GM10248 (cell line): ENCODE data around the gene MYLK2.

Experiments used
- CTCF ChIA-PET: fragments of 300-600 bp; sonication (Branson Sonifier 250); formaldehyde crosslinking; extraction: SDS; loops from one replicate; lab custom pipeline; 2021; ENCODE audit warnings: antibody characterized with exemption; lab: Yijun Ruan, JAX
- POLR2A ChIA-PET: fragments of 350-650 bp; sonication (Branson Sonifier 250); formaldehyde crosslinking; extraction: SDS; loops from one replicate; lab custom pipeline; 2020; ENCODE audit warnings: antibody characterized with exemption; lab: Yijun Ruan, JAX
- DNase-seq: peaks from one replicate; pipeline ENCODE4 v3.0.0; 2012; ENCODE audit errors: extremely low spot score
- TF ChIP-seq, protein P1 (sequence below): IDR thresholded peaks from 2 replicates; pipeline ENCODE4 v1.5.1; 2012; ENCODE audit warnings: mild to moderate bottlenecking, low read depth; ENCODE audit errors: extremely low read depth, missing control alignments, control extremely low read depth

Gene MYLK2

DNA sequence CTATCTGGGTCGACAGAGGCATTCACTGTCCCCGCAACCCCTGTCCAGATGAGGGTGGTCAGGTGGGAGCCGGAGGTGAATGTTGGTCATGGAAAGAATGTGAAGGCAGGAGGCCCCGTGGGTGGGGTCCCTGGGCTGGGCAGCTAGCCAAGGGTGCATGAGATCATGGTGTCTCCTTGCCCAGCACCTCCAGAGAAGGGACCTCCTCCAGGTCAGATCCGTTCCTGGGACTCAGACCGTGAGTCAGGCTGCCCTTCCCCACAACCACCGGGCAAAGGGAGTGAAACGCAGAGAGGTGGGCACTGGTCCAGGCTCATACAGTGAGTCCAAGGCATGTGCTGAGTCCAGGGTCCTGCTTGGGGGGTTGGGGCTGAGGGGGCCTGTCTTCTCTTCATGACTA is 22.8 kb downstream of the MYLK2 start:
- CTCF ChIA-PET: interaction anchor here (1.6 to 13.3 kb wide), 3 partner anchors 11 to 21 kb away, joined by 6 to 154 read pairs (median 8); partner anchors contain the start of gene MYLK2

DNA sequence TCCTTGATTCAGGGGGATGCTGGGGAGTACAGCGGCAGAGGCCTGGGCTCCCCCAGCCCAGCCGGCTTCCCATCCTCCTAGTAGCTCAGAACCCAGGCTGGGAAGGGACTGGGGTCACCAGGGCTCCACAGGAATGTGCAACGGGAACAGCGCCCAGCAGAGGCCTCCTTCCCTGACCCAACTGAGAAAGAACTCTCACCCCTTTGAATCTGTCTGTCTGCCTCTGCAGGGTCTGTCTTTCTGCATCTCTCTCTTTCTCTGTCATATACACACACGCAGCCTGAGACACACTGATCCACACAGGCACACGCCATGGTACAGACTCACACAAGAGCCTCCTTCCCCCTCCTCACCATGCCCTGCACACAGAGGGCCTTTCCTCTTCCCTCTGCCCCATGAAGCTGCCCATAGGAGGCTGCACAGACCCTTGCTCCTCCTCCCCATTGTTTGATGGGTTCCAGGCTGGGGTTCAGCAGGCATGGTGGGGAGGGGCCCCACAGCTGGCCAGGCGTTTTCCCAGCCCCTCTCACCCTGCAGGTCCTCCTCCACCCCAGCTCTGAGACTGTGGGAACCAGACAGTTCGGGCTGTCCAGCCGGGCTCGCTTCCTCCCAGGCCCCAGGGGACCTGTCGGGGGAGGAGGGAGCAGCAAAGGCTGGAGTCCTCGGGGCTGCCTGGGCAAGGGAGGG is 23.5 kb downstream of the MYLK2 start:
- ChIA-PET POLR2A (no interaction called here), CTCF (interaction anchor here (0.9 to 13.3 kb wide), 5 partner anchors 9 to 22 kb away, joined by 5 to 154 read pairs (median 8); partner anchors contain the start of gene MYLK2)
- DNase-seq: no peak
- TF ChIP-seq, protein P1, sequence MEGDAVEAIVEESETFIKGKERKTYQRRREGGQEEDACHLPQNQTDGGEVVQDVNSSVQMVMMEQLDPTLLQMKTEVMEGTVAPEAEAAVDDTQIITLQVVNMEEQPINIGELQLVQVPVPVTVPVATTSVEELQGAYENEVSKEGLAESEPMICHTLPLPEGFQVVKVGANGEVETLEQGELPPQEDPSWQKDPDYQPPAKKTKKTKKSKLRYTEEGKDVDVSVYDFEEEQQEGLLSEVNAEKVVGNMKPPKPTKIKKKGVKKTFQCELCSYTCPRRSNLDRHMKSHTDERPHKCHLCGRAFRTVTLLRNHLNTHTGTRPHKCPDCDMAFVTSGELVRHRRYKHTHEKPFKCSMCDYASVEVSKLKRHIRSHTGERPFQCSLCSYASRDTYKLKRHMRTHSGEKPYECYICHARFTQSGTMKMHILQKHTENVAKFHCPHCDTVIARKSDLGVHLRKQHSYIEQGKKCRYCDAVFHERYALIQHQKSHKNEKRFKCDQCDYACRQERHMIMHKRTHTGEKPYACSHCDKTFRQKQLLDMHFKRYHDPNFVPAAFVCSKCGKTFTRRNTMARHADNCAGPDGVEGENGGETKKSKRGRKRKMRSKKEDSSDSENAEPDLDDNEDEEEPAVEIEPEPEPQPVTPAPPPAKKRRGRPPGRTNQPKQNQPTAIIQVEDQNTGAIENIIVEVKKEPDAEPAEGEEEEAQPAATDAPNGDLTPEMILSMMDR: no peak

More for the DNA sequence above, 22.8 kb downstream of the MYLK2 start:
- TF ChIP-seq, protein P1: no peak
- no peak for DNase-seq
- POLR2A ChIA-PET: no interaction called here

DNA sequence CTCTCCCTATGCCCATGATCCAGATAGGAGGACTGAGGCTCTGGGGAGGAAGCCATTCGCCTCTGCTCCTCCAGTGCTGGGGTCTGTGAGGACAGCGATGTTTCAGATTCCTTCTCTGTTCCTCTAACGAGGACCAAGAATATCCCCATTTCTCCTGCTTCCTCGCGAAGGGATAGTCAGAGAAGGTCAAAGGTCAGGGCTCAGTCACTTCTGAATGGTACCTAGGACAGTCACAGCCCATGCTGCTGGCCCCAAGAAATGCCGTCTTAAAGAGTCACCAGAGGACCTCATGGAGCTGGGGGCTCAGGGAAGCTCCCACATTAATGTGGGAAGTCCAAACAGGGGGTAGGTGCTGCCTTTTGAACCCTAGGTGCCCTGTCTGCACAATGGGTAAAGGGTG is 24.1 kb downstream of the MYLK2 start:
- ChIA-PET POLR2A (no interaction called here), CTCF (interaction anchor here (0.9 to 6.2 kb wide), 4 partner anchors 9 to 20 kb away, joined by 5 to 87 read pairs (median 7); no protein-coding TSS in a partner anchor)
- TF ChIP-seq, protein P1: no peak
- no peak for DNase-seq

DNA sequence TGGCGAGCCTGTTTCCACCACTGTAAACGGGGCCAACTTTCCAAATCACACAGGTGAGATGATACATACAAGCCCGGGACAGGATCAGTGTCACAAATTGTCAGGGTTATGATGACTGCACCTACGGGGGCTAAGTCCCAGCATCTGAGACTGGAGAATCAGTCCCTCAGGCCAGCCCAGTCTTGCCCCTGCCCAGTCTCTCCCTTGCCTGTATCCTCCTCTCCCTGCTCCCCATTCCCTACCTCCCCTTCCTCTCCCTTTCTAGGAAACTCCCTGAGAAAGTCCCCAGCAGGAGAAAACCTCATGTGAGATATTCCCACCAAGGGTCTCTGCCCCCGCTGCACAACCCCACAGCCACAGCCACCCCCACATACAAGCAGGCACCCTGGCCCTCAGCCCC is 24.7 kb downstream of the MYLK2 start:
- DNase-seq: no peak
- POLR2A ChIA-PET: no interaction called here
- TF ChIP-seq, protein P1: no peak
- CTCF ChIA-PET: interaction anchor here (2.2 to 6.2 kb wide), 2 partner anchors 12 to 21 kb away, joined by 8 to 87 read pairs; no protein-coding TSS in a partner anchor

DNA sequence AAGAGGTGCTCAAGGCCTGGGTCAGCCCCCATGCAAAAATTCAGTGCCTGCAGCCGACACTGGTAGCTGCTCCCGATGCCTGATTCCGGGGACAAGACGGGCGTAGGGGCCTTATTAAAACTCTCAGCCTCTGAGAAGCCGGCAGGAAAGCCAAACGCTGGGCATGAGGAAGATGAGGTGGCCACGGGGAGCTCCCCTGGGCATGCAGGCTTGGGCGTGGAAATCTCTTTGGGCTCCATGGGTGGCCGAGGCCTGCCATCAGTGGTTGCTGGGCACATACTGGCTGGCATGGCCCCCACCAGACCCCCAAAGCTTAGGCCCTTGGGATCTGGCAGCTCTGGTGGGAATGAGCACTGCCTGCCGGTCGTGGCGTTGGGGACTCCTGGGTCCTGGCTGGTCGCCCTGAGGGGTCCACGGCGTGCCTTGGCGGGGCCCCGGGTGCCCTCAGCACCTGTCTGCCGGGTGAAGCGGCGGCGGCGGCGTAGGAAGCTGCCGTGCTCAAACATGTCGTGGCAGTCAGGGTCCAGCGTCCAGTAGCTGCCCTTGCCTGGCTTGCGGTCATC is 25.7 kb downstream of the MYLK2 start:
- POLR2A ChIA-PET: no interaction called here
- no peak for DNase-seq
- TF ChIP-seq, protein P1: no peak
- CTCF ChIA-PET: interaction anchor here (0.8 to 6.2 kb wide), 9 partner anchors 9 to 274 kb away, joined by 3 to 87 read pairs (median 3); partner anchors contain the start of gene PDRG1

DNA sequence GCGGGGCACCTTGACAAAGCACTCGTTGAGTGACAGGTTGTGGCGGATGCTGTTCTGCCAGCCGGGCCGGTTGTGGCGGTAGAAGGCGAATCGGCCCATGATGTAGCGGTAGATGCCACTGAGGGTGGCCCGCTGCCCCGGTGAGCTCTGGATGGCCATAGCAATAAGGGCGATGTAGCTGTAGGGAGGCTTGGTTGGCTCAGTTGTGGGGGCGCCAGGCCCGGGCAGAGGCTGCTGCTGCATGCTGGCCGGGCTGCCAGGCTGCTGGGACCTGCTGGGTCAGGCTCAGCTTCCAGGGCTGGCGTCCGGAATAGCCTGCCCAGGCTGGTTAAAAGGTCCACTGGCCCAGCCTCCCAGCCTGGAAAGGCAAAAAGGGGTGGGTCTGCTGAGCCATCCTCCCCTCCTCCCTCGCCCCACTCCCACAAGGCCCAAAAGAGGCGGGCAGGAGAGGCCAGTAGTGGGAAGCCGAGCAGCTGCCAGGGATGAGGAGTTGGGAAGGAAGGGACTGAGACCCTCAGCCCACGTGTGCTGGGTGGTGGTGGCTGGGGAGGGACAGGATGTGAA is 26.2 kb downstream of the MYLK2 start, which contains the start of gene FOXS1:
Gene FOXS1, minus strand, starts transcription at position 305 of the 564 bp plus-strand sequence. Its CDS starts 62 bp downstream, at position 243.
- TF ChIP-seq, protein P1: no peak
- ChIA-PET CTCF (interaction anchor here (0.8 to 6.2 kb wide), 13 partner anchors 10 to 273 kb away, joined by 3 to 87 read pairs (median 3); partner anchors contain the start of gene PDRG1), POLR2A (no interaction called here)
- no peak for DNase-seq
